ENCODE results near the gene TSPEAR. TPM values are rescaled to one million over a fixed set of nuclear protein-coding genes. Genes with fewer than 3 reads are reported as not detected.
"Not testable (repeated sequence)": the region's sequence is repeated elsewhere in the genome, so short reads cannot be mapped to it uniquely, and the experiment has no call there.

The TSPEAR gene
- total RNA-seq, 1 experiment from 2014 or later = not detected

- Histone ChIP-seq H3K4me3 (no peak overlapping the region), H3K27me3 (no peaks in the 10 kb centered on the region), H3K4me1 (no peaks in the 10 kb centered on the region), H3K36me3 (no peaks in the 10 kb centered on the region), H3K9me3 (replicated peaks) (no peaks in the 10 kb centered on the region), H3K27ac (no peak overlapping the region)
- no peak for DNase-seq
These were observed 225.1 kb downstream of the TSPEAR start for GRCh38 chr21:44486302-44486701.

GRCh38 chr21:44485796-44486195 is 225.6 kb downstream of the TSPEAR start:
- Histone ChIP-seq H3K9me3 (replicated peaks) (no peaks in the 10 kb centered on the region), H3K4me1 (no peaks in the 10 kb centered on the region), H3K36me3 (no peaks in the 10 kb centered on the region), H3K27ac (no peak overlapping the region), H3K27me3 (no peaks in the 10 kb centered on the region), H3K4me3 (no peak overlapping the region)
- no peak for DNase-seq

GRCh38 chr21:44485254-44485793 is 226.0 kb downstream of the TSPEAR start:
- DNase-seq = no peak
- no peaks in the 10 kb centered on the region for H3K9me3 ChIP-seq (replicated peaks)
- no peaks in the 10 kb centered on the region for H3K36me3 ChIP-seq
- H3K27ac ChIP-seq = no peak overlapping the region
- H3K27me3 ChIP-seq = no peaks in the 10 kb centered on the region
- no peak overlapping the region for H3K4me3 ChIP-seq
- no peaks in the 10 kb centered on the region for H3K4me1 ChIP-seq

GRCh38 chr21:44484498-44485253 is 226.7 kb downstream of the TSPEAR start:
- Histone ChIP-seq H3K27me3 (no peaks in the 10 kb centered on the region), H3K9me3 (replicated peaks) (no peaks in the 10 kb centered on the region), H3K27ac (no peak overlapping the region), H3K4me1 (no peaks in the 10 kb centered on the region), H3K4me3 (no peak overlapping the region), H3K36me3 (no peaks in the 10 kb centered on the region)
- no peak for DNase-seq

- Histone ChIP-seq H3K9me3 (replicated peaks) (no peaks in the 10 kb centered on the region), H3K27me3 (no peaks in the 10 kb centered on the region), H3K36me3 (no peaks in the 10 kb centered on the region), H3K4me3 (no peak overlapping the region), H3K27ac (no peak overlapping the region), H3K4me1 (no peaks in the 10 kb centered on the region)
- no peak for DNase-seq
These were observed 227.8 kb downstream of the TSPEAR start for GRCh38 chr21:44483288-44484237.

GRCh38 chr21:44482581-44483287 is 228.6 kb downstream of the TSPEAR start:
- no peaks in the 10 kb centered on the region for H3K36me3 ChIP-seq
- DNase-seq = no peak
- no peak overlapping the region for H3K27ac ChIP-seq
- H3K27me3 ChIP-seq = no peaks in the 10 kb centered on the region
- no peak overlapping the region for H3K4me3 ChIP-seq
- H3K9me3 ChIP-seq (replicated peaks) = no peaks in the 10 kb centered on the region
- no peaks in the 10 kb centered on the region for H3K4me1 ChIP-seq

GRCh38 chr21:44480200-44481053 is 230.9 kb downstream of the TSPEAR start:
- H3K4me1 ChIP-seq = no peaks in the 10 kb centered on the region
- H3K9me3 ChIP-seq (replicated peaks) = no peaks in the 10 kb centered on the region
- H3K27me3 ChIP-seq = no peaks in the 10 kb centered on the region
- H3K27ac ChIP-seq = no peak overlapping the region
- no peak overlapping the region for H3K4me3 ChIP-seq
- no peaks in the 10 kb centered on the region for H3K36me3 ChIP-seq
- DNase-seq = no peak

- H3K27me3 ChIP-seq = not testable (repeated sequence)
- peak; percentile 35 to 37 for DNase-seq
These were observed 231.7 kb downstream of the TSPEAR start for GRCh38 chr21:44479556-44480199.

GRCh38 chr21:44478801-44479167 is 232.6 kb downstream of the TSPEAR start:
- Histone ChIP-seq H3K9me3 (replicated peaks) (no peaks in the 10 kb centered on the region), H3K27ac (no peak overlapping the region), H3K4me1 (no peaks in the 10 kb centered on the region), H3K27me3 (no peaks in the 10 kb centered on the region), H3K36me3 (no peaks in the 10 kb centered on the region), H3K4me3 (no peak overlapping the region)
- DNase-seq = no peak

More at GRCh38 chr21:44479556-44480199, 231.7 kb downstream of the TSPEAR start:
- not testable (repeated sequence) for H3K4me3 ChIP-seq; H3K4me1 ChIP-seq; H3K9me3 ChIP-seq (replicated peaks); H3K27ac ChIP-seq; H3K36me3 ChIP-seq

- no peaks in the 10 kb centered on the region for H3K36me3 ChIP-seq
- no peaks in the 10 kb centered on the region for H3K27me3 ChIP-seq
- no peak for DNase-seq
- no peak overlapping the region for H3K4me3 ChIP-seq
- H3K27ac ChIP-seq = no peak overlapping the region
- H3K4me1 ChIP-seq = no peaks in the 10 kb centered on the region
- no peaks in the 10 kb centered on the region for H3K9me3 ChIP-seq (replicated peaks)
These were observed 233.1 kb downstream of the TSPEAR start for GRCh38 chr21:44478124-44478800.

GRCh38 chr21:44477712-44478111 is 233.7 kb downstream of the TSPEAR start:
- no peak for DNase-seq
- no peak overlapping the region for H3K27ac ChIP-seq
- no peaks in the 10 kb centered on the region for H3K4me1 ChIP-seq
- no peak overlapping the region for H3K4me3 ChIP-seq
- H3K36me3 ChIP-seq = no peaks in the 10 kb centered on the region
- H3K9me3 ChIP-seq (replicated peaks) = no peaks in the 10 kb centered on the region
- no peaks in the 10 kb centered on the region for H3K27me3 ChIP-seq

GRCh38 chr21:44477131-44477530 is 234.2 kb downstream of the TSPEAR start:
- H3K4me3 ChIP-seq = no peak overlapping the region
- no peak overlapping the region for H3K27ac ChIP-seq
- no peaks in the 10 kb centered on the region for H3K4me1 ChIP-seq
- no peaks in the 10 kb centered on the region for H3K9me3 ChIP-seq (replicated peaks)
- H3K27me3 ChIP-seq = no peaks in the 10 kb centered on the region
- DNase-seq = peak in 1 of 2 experiments; percentile 14
- no peaks in the 10 kb centered on the region for H3K36me3 ChIP-seq

GRCh38 chr21:44475266-44475845 is 236.0 kb downstream of the TSPEAR start:
- Histone ChIP-seq H3K9me3 (replicated peaks) (no peaks in the 10 kb centered on the region), H3K4me1 (no peaks in the 10 kb centered on the region), H3K27ac (no peak overlapping the region), H3K4me3 (no peak overlapping the region), H3K36me3 (no peaks in the 10 kb centered on the region), H3K27me3 (no peaks in the 10 kb centered on the region)
- no peak for DNase-seq
